IMR-90 (cell line): ENCODE measurements around the gene GOLGA8A. TPM values are rescaled to one million over a fixed set of nuclear protein-coding genes. Genes with fewer than 3 reads are reported as not detected.
A peak's percentile ranks its signal among the peaks of the same experiment; 100 is the strongest.
"Not testable (repeated sequence)": the region's sequence is repeated elsewhere in the genome, so short reads cannot be mapped to it uniquely, and the experiment has no call there.

Experiments used
- ATAC-seq: fragments of 200-7000 bp; cut with Tn5 transposase; 2 replicates; pipeline ENCODE4 v1.9.1; 2020; ENCODE audit warnings: low read depth, mild to moderate bottlenecking, moderate library complexity
- BruUV-seq: library from RNA; stranded (reverse); fragments of 400-500 nt; replicated peaks from 2 replicates; lab custom pipeline; 2021; lab: Mats Ljungman, UMichigan
- CTCF ChIA-PET: fragments of 300-600 bp; formaldehyde crosslinking; extraction: SDS; loops from one replicate; lab custom pipeline; 2021; ENCODE audit warnings: antibody characterized with exemption; lab: Yijun Ruan, JAX
- POLR2A ChIA-PET: fragments of 300-600 bp; sonication (Branson Sonifier 250); formaldehyde crosslinking; loops from one replicate; lab custom pipeline; 2022; ENCODE audit warnings: antibody characterized with exemption; ENCODE audit not compliant: unreplicated experiment; lab: Charles Lee
- DNase-seq: peaks from one replicate; pipeline ENCODE4 v3.0.0; 2013
- H2AFZ ChIP-seq: replicated peaks from 2 replicates; pipeline ENCODE3; 2013; ENCODE audit warnings: low read length, mild to moderate bottlenecking; ENCODE audit not compliant: poor library complexity
- H2AK5ac ChIP-seq: 2 replicates; pipeline ENCODE4 v1.6.1; 2013; ENCODE audit warnings: low read depth, low read length, inconsistent platforms
- H2AK9ac ChIP-seq: replicated peaks from 2 replicates; pipeline ENCODE3; 2013; ENCODE audit warnings: mild to moderate bottlenecking, low read depth, low read length, moderate library complexity; ENCODE audit not compliant: poor library complexity
- H2BK120ac ChIP-seq: 2 replicates; pipeline ENCODE4 v1.6.1; 2013; ENCODE audit warnings: low read depth, low read length, inconsistent platforms
- H2BK15ac ChIP-seq: 3 replicates; pipeline ENCODE4 v1.6.1; 2013; ENCODE audit warnings: low read depth, low read length, inconsistent platforms
- H2BK20ac ChIP-seq: 2 replicates; pipeline ENCODE4 v1.6.1; 2013; ENCODE audit warnings: low read depth, mild to moderate bottlenecking, inconsistent platforms, low read length, moderate library complexity
- H2BK5ac ChIP-seq: 2 replicates; pipeline ENCODE4 v1.6.1; 2013; ENCODE audit warnings: mild to moderate bottlenecking, low read depth, low read length, inconsistent platforms; ENCODE audit not compliant: poor library complexity, severe bottlenecking
- H3K14ac ChIP-seq: replicated peaks from 2 replicates; pipeline ENCODE4 v1.6.1; 2013; ENCODE audit warnings: low read depth, low read length, inconsistent platforms
- H3K18ac ChIP-seq: 2 replicates; pipeline ENCODE4 v1.6.1; 2013; ENCODE audit warnings: low read depth, low read length, control low read depth
- H3K23ac ChIP-seq: 2 replicates; pipeline ENCODE4 v1.6.1; 2013; ENCODE audit warnings: low read depth, low read length, inconsistent platforms
- H3K27ac ChIP-seq: 2 replicates; pipeline ENCODE4 v1.5.1; 2013; ENCODE audit warnings: mild to moderate bottlenecking, control low read depth, low read length; ENCODE audit not compliant: insufficient read depth
- H3K27me3 ChIP-seq: 2 replicates; pipeline ENCODE4 v1.6.1; 2013; ENCODE audit warnings: low read length; ENCODE audit not compliant: control insufficient read depth, insufficient read depth
- H3K36me3 ChIP-seq: 2 replicates; pipeline ENCODE4 v1.6.1; 2013; ENCODE audit warnings: low read length, mixed read lengths; ENCODE audit not compliant: control insufficient read depth, insufficient read depth
- H3K4ac ChIP-seq: 2 replicates; pipeline ENCODE4 v1.6.1; 2013; ENCODE audit warnings: low read depth, low read length, inconsistent platforms
- H3K4me1 ChIP-seq: 2 replicates; pipeline ENCODE4 v1.6.1; 2013; ENCODE audit warnings: low read length, mixed read lengths; ENCODE audit not compliant: control insufficient read depth, insufficient read depth
- H3K4me2 ChIP-seq: 2 replicates; pipeline ENCODE4 v1.6.1; 2013; ENCODE audit warnings: low read depth, mild to moderate bottlenecking, control low read depth, low read length, moderate library complexity
- H3K4me3 ChIP-seq: 2 replicates; pipeline ENCODE4 v1.5.1; 2013; ENCODE audit warnings: low read depth, mild to moderate bottlenecking, control low read depth, low read length, moderate library complexity; ENCODE audit not compliant: insufficient read depth
- H3K56ac ChIP-seq: 2 replicates; pipeline ENCODE4 v1.6.1; 2013; ENCODE audit warnings: low read length, inconsistent platforms; ENCODE audit not compliant: insufficient read depth; ENCODE audit errors: extremely low read depth
- H3K79me1 ChIP-seq, 2 experiments: 2 replicates each; pipeline ENCODE4 v1.6.1; 2013; ENCODE audit warnings: low read length in 2 of 2, inconsistent platforms in 1 of 2, low read depth in 1 of 2
- H3K9ac ChIP-seq: 2 replicates; pipeline ENCODE4 v1.6.1; 2013; ENCODE audit warnings: low read depth, low read length, control low read depth
- H3K9me1 ChIP-seq: 2 replicates; pipeline ENCODE4 v1.6.1; 2013; ENCODE audit warnings: low read length, inconsistent platforms; ENCODE audit not compliant: insufficient read depth
- H3K9me3 ChIP-seq: 2 replicates; pipeline ENCODE4 v1.6.1; 2013; ENCODE audit warnings: low read length; ENCODE audit not compliant: control insufficient read depth, insufficient read depth
- H4K20me1 ChIP-seq: 2 replicates; pipeline ENCODE4 v1.6.1; 2013; ENCODE audit warnings: low read length, inconsistent platforms; ENCODE audit not compliant: insufficient read depth
- H4K5ac ChIP-seq: 2 replicates; pipeline ENCODE4 v1.6.1; 2013; ENCODE audit warnings: mild to moderate bottlenecking, low read depth, low read length, control low read depth
- H4K8ac ChIP-seq, 2 experiments: 2 replicates each; pipeline ENCODE4 v1.6.1; 2013; ENCODE audit warnings: low read depth in 2 of 2, low read length in 2 of 2, control low read depth in 1 of 2, inconsistent platforms in 1 of 2
- H4K91ac ChIP-seq: 2 replicates; pipeline ENCODE4 v1.6.1; 2013; ENCODE audit warnings: low read depth, low read length, inconsistent platforms; ENCODE audit not compliant: insufficient read depth
- WGBS, 2 experiments: methylation state at CpG; one replicate each; pipeline versions ENCODE4 v1.1.5 to v1.1.7; 2013; ENCODE audit warnings: missing lambda C conversion rate in 2 of 2; ENCODE audit not compliant: insufficient read length in 1 of 2; ENCODE audit errors: extremely low coverage in 2 of 2; 5-methylcytosine and 5-hydroxymethylcytosine counted together
- dilution Hi-C: fragments of 300-500 bp; cut with HindIII; formaldehyde crosslinking; loops from one replicate; pipeline ENCODE4 v1.14.3; 2018; ENCODE audit warnings: low sequenced_read_pairs; ENCODE audit not compliant: unreplicated experiment
- in situ Hi-C: fragments of 300-500 bp; cut with MboI; formaldehyde crosslinking; loops from 3 replicates; pipeline ENCODE4 v1.14.3; 2019; ENCODE audit warnings: low sequenced_read_pairs, inconsistent platforms, mixed read lengths
- intact Hi-C: fragments of 100-400 bp; cut with micrococcal nuclease; formaldehyde crosslinking; loops from 2 replicates; pipeline ENCODE4 v1.10.0; 2022
- polyA plus RNA-seq, 3 experiments: library from polyadenylated mRNA; depleted of rRNA; stranded (reverse); fragments of >200 nt; gene quantifications; 2 replicates each; pipeline ENCODE4 v1.2.3, GENCODE V29; 2012; ENCODE audit warnings: low replicate concordance in 1 of 3
- total RNA-seq: library from RNA; depleted of rRNA; stranded (reverse); fragments of >200 nt; gene quantifications from 2 replicates; pipeline ENCODE4 v1.2.3, GENCODE V29; 2012

Gene GOLGA8A
- total and polyA plus RNA-seq, 2 of the 4 experiments (the other 2 are of a cell fraction): 4.7 to 33.8 TPM

GRCh38 chr15:34403160-34403598, 34.4 kb downstream of the GOLGA8A start:
- H2BK5ac ChIP-seq, H3K79me1 ChIP-seq, intact Hi-C loops, H2BK120ac ChIP-seq, H3K14ac ChIP-seq, H3K27ac ChIP-seq, H2AK5ac ChIP-seq, ATAC-seq, H3K4me3 ChIP-seq, BruUV-seq, H3K4ac ChIP-seq, POLR2A ChIA-PET, H3K27me3 ChIP-seq, H3K56ac ChIP-seq, H2AK9ac ChIP-seq, H3K4me2 ChIP-seq, H3K9ac ChIP-seq, H3K23ac ChIP-seq, H3K4me1 ChIP-seq, H2BK20ac ChIP-seq, H2BK15ac ChIP-seq, H3K9me3 ChIP-seq, CTCF ChIA-PET, H4K8ac ChIP-seq, H4K5ac ChIP-seq, H3K18ac ChIP-seq, DNase-seq, H3K9me1 ChIP-seq, H4K91ac ChIP-seq, H2AFZ ChIP-seq, H3K36me3 ChIP-seq, in situ Hi-C loops, dilution Hi-C loops, H4K20me1 ChIP-seq: not testable (repeated sequence)
- no CpG with 5 or more reads among the region's 4 CpGs for WGBS, 2 experiments

GRCh38 chr15:34397637-34398259, 39.9 kb downstream of the GOLGA8A start:
- H3K9ac ChIP-seq, H4K8ac ChIP-seq, intact Hi-C loops, CTCF ChIA-PET, H3K18ac ChIP-seq, DNase-seq, H3K4me1 ChIP-seq, H3K9me1 ChIP-seq, H3K27me3 ChIP-seq, H3K36me3 ChIP-seq, H2AK9ac ChIP-seq, H2BK20ac ChIP-seq, H4K20me1 ChIP-seq, H2AFZ ChIP-seq, H2BK15ac ChIP-seq, H3K9me3 ChIP-seq, H4K91ac ChIP-seq, H3K27ac ChIP-seq, H3K79me1 ChIP-seq, H4K5ac ChIP-seq, H2AK5ac ChIP-seq, POLR2A ChIA-PET, H2BK5ac ChIP-seq, BruUV-seq, H3K56ac ChIP-seq, in situ Hi-C loops, H3K14ac ChIP-seq, H2BK120ac ChIP-seq, H3K4me2 ChIP-seq, H3K4ac ChIP-seq, dilution Hi-C loops, H3K23ac ChIP-seq, H3K4me3 ChIP-seq: not testable (repeated sequence)
- no CpG with 5 or more reads among the region's 6 CpGs for WGBS, 2 experiments
- ATAC-seq: peak; percentile 62
